Hematopoietic multipotent progenitor cell treated with erythropoietin and hydrocortisone succinate and interleukin-3 and kit ligand, for 4 days (in vitro differentiated cells): ENCODE measurements around the gene SERPINB11.
"Not testable (repeated sequence)": the region's sequence is repeated elsewhere in the genome, so short reads cannot be mapped to it uniquely, and the experiment has no call there.

Source experiments
- DNase-seq: peaks from one replicate; pipeline ENCODE4 v3.0.0-alpha.2; 2015

The SERPINB11 gene

DNA sequence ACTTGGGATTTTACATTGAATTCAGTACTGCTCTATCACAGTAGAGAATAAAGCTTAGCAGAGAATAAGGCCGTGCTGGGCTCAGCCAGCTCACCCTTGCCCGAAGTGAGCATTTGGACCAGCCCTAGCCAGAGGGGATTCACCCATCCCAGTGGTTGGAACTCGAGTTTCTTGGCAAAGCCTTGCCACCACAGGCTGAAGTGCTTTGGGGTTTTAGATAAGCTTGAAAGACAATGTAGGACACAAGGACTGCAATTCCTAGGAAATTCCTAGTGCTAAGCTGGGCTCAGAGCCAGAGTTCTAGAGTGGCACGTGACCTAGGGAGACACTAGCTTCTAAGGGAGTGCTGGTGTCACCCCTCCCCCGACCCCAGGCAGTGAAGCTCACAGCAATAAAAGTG is 28.0 kb downstream of the SERPINB11 start:
- no peak for DNase-seq

DNA sequence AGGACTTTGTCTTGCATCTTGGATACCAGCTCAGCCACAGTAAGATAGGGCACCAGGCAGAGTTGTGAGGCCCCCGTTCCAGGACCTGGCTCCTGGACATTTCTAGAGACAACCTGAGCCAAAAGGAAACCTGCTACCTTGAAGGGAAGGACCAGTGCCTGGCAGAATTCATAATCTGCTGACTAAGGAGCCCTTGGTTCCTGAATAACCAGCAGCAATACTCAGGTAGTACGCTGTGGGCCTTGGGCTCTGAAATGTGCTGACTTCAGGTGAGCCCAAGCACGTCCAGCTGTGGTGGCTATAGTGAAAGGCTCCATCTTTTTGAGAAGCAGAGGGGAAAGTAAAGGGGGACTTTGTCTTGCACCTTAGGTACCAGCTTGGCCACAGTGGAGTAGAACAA is 28.5 kb downstream of the SERPINB11 start:
- DNase-seq, result no peak

DNA sequence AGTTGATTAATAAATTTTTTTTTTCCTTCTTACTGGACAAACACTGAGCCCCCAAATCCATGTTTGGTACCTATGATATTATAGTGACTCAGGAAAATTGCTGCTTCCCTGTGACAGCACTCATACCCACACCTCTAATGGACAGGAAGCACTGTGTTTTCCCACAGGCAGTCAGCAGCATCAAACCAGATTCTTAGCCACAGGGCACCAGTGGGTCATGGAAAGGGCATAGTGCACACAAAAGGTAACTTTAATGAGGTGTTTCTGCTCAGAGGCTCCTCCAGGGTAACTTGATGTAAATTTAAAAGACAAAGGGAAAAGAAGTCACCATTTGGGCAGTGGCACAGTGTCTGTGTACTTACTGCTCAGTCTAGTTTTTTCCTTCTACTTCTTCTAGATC is 34.1 kb downstream of the SERPINB11 start:
- no peak for DNase-seq

DNA sequence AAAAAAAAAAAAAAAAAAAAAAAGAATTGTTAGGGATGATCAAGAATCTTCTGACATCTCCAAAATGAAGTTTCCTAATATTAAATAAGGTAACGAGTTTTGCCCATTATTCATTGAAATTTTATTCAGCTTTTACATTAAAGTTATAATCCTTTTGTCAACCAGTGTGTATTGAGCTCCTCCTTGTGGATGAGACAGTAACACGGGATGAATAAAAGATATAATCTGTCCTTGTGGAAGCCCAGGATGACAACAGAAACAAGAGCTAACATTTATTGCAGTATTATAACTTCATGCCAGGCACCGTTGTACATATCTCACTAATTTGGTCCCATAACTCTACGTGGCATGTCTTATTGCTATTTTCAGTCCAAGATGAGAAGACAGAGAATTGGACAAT is 39.0 kb downstream of the SERPINB11 start:
- DNase-seq, result peak; percentile 23

DNA sequence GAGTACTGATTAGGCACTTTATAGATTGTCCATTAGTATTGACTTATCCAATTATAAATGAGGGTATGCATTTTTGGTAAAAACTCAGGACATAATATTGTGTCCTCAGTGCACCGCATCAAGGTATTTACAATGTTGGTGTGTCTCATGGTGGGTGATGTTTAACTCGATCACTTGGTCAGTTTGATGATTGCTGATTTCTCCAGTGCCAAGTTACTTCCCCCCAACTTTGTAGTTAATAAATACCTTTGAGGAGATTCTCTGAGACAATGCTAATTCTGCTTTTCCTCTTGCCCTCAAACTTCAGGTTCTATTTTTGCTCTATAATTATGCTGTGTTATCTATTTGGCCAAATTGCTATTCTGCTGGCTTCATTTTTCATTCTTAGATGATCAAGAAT is 44.2 kb downstream of the SERPINB11 start:
- no peak for DNase-seq

DNA sequence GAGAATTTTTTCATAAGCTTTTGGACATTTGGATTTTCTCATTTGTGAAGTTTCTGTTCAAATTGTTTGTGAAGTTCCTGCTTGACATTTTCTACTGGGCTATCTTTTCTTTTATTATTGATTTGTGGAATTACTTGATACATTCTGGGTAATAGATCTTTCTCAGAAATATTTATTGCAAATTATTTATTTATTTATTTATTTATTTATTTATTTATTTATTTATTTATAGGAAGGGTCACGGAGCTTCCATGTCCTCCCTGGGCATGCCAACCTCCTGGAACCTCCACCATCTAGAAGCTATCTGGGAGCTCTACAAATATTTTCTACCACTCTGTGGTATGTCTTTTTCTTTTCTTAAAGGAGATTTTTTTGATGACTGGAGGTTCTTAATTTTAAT is 46.7 kb downstream of the SERPINB11 start:
- no peak for DNase-seq

DNA sequence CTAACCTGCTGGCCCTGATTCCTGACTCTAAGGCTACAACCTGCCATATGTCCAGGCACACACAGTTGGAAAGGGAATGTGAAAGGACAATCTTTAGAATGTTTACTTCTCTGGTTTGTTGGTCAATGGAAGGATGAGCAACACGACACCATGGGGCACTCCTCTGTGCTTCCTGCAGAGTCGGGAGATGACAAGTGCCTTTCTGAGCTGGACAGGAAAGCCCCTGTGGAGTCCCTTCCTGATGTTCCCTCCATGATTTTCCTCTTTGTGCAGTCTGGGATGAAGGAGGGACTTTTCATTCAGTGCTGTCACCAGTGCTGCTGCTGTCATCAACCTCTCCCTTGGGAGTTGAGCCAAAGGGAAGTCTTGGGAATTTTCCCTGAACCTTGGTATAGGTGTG is 49.9 kb downstream of the SERPINB11 start:
- DNase-seq, result no peak

DNA sequence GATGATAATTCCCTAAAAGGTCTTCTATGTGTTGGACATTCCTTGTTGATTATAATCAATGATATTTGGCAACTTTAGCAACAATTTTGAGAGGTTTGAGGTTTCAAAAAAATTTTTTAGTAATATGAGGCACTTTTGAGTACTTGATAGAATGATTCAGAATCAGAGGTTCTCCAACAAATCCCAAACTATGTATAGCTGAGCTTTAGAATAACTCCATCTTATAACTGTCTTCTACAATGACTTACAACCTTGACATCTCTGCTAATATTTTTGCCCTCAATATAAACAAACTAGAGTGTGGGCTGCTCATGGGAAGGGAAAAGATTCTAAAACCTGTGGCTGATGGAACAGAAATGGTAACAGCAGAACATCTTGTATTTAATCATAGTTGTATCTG is 50.9 kb downstream of the SERPINB11 start:
- no peak for DNase-seq

DNA sequence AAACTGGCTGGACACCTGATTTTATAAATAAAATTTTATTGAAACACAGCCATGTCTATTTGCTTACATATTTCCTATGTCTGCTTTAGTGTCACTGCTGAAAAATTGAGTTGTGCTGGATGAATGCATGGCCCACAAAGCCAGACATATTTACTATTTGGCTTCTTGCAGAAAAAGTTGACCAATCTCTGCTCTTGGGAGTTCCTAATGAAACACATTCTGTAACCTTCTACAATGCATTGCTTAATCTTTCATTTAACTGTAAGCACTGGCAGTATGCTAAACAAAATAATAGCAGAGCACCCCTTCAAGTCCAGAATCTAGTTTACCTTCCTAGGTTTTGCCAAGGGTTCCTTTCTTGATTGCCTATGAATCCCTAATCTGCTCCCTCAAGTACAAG is 54.8 kb downstream of the SERPINB11 start:
- no peak for DNase-seq

DNA sequence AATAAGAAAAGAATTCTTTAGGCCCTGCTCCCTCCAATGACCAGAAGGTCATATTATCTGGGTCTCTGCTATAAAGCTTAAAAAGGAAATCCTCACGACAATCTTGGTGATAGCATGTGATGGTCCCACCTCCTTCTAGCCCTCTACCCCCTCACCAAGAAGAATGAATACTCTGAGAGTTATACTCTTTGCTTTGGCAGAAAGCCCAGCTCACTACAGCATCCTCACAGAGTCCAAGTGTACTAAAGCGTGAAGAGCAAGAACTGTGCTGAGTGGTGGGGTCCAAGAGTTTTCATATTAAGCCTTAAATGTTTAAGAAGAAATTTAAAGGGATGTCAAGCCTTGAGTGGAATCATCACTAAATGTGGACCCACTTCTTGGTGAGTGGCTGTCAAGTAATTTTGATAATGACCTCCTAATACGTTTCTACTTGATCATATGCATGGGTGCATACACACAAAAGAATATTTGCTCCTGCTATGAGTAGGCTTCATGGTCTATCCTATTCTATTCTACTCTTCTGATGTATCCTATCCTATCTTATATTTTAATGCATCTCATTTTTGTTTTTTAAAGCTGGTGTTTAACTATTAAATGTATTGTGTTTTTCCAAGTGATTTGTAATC is 56.0 kb downstream of the SERPINB11 start:
- no peak for DNase-seq

DNA sequence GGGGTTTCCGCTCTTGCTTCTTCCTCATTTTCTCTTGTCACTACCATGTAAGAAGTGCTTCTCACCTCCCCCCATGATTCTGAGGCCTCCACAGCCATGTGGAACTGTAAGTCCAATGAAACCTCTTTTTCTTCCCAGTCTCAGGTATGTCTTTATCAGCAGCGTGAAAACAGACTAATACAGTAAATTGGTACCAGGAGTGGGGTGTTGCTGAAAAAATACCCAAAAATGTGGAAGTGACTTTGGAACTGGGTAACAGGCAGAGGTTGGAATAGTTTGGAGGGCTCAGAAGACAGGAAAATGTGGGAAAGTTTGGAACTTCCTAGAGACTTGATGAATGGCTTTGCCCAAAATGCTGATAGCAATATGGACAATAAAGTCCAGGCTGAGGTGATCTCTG is 57.0 kb downstream of the SERPINB11 start:
- DNase-seq, result not testable (repeated sequence)

DNA sequence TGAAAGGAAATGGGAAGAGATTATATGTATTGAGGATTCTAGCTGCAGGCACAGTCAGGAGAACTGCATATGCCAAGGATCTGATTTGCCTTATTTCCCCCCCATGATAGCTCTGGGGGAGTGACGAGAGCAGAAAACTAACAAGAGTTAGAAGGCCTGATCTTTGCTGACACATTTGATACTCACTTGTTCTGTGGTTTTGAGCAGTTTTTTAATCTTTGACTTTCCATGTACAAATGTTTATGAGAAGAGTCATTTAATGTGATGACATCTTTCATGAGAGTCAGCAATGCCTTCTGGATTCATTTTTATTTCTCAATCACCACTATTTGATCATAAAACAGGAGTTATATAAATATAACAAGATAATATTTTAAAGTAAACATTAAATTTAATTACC is 59.8 kb downstream of the SERPINB11 start:
- no peak for DNase-seq

DNA sequence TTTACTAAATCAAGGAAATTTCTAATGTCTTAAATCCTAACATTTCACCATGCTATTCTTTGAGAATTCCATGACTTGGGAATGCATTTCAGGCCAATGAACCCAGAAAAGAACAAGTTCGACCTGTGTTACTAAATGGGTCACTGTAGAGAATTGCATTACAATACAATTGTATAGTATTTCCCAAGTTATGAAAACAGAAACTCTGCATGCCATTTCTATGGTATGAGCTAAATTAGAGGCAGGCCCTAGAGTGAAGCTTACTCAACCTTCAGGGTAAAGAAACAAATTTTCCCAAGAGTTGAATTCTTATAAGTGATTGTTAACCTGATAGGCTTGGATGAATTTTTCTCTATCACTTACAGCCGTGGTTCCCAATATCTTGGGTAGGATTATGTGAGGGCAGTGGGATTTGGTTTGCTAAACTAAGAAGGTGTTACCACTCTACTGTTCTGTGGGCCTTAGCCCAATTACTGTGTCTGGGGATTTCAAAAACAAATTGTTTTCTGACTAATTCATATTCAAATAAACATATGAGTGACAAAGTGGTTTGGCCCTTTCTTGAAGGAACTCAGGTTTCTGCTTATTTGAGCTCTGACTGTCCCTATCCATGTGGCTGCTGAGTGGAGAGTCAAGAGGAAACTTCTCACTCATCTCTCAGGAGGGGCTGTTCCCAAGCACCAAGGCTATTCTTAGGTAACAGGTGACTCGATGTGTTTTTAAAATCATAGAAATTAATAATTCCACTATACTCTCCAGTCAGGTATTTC is 61.3 kb downstream of the SERPINB11 start:
- no peak for DNase-seq

DNA sequence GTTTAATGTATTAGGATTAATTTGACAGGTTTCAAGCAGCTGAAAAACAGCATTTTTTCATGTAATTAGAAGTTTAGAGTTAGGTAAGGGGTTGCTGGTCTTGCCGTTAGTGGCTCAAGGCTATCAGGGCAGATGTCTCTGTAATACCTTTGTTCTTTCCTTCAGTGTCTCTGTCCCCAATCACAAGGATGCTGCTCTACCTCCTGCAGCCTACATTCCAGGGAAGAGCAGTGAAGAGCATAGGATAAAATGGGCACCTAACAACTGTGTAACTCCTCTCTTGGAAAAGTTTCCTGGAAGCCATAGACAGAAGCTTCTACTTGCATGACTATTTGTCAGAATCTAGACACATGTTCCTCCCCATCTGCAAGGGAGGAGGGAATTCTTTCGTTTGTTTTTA is 63.1 kb downstream of the SERPINB11 start:
- no peak for DNase-seq
